GM19438 (cell line): Measurements from ENCODE around the gene HRAS.

Experiments
- ATAC-seq: cut with Tn5 transposase; IDR thresholded peaks from one replicate; pipeline ENCODE4 v1.9.1; 2021; ENCODE audit warnings: low read depth; ENCODE audit not compliant: unreplicated experiment

HRAS gene

DNA sequence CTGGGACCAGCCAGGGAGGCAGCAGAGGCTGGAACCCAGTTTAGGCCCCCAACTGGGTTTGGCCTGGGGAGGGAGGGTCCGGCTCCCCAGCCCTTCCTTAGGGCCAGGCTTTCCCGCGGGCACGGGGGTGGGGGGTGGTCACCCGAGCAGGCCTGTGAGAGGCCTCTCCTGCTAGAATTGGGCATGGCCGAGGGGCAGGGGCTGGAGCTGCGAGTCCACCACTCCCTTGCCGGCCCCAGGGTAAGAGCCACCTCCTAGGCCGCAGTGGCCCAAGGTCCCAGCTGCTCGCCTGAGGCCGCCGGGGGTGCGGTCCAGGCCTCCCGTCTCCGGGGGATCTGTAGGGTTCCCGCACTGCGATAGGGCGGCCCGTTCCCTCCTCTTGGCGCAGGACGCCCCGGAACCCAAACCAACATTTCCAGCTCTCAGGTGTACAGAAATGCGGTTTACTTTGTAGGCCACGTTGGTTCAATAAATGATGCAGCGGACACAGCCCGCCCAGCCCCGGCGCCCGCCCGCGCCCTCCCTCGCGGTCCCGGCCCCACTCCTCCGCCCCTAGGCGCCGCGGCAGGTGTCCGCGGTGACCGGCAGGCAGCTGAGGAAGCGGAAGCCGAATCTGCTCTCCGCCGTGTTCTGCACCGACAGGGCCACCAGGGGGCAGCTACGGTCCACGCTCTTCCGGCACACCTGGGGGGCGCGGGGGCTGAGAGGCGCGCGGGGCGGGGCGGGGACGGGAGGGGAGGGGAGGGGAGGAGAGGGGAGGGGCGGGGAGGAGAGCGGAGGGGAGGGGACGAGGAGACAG, 19.3 kb upstream of the HRAS start:
- no peak for ATAC-seq

DNA sequence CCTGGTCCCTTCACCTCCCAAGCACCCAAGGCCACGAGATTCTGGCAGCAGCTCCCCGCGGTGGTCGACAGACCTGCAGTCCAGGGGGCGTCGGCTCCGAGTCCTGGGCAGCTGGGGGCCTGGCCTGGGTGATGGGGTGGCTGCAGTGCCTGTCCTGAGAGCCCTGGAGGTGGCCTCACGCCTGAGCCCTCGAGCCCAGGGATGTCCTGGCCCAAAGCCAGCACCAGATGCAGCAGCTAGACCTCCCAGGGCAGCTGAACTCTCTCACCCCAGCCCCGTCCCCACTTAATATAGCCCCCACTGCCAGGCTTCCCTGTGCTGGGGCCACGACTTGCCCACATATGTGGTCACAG, 18.6 kb upstream of the HRAS start:
- no peak for ATAC-seq

DNA sequence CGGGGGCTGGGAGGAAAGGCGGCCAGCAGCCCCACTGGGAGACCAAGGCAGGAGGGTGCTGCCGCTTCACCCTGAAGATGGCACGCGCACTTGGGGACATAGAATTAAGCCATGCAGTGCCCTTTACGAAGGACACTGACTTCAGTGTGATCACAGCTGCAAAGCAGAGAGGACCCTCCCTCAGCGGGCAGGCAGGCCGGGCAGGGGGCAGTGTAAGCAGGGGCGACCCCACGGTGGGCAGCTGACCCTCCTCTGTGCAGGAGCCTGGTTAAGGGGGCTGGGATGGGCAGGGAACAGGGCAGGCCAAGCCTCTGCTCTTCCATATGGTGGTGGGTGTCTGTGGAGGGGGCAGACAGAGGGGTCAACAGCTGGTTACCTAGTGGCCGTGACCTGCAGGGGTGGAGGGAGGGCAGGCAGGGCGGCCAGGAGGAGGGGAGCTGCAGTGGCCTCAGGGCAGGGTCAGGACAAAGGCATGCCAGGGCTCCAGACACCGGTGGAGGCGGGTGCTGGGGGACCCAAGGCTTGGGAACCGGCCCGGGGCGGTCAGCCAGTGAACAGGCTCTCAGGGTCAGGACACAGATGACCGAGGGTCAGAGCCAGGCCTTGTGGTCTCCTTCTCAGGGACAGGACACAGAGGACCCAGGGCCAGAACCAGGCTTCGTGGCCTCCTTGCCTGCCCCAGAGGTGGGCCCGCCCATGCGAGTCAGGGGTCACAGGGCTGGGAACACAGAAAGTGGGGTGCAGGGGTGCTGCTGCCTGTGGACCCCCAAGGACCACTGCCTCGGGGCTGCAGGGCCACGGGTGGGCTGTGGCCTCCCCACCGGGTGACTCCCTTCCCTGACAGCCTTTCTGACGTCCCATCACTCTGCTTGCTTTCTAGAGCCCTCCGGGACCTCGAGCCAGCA, 18.0 kb upstream of the HRAS start:
- ATAC-seq: no peak

DNA sequence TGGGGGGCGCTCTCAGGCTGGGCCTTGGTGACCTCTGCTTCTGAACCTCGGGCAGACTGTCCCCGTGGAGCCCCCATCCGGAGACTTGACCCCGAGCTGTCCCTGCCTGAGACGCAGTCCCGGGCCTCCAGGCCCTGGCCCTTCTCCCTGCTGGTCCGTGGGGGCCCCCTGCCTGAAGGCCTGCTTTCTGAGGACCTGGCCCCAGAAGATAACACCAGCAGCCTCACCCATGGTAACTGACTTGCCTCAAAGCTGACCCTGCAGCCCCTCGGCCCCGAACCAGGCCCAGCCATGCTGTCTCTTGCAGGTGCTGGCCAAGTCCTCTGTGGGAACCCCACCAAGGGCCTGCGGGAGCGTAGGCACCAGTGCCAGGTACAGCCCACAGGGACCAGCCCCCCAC, 16.2 kb upstream of the HRAS start:
- no peak for ATAC-seq

DNA sequence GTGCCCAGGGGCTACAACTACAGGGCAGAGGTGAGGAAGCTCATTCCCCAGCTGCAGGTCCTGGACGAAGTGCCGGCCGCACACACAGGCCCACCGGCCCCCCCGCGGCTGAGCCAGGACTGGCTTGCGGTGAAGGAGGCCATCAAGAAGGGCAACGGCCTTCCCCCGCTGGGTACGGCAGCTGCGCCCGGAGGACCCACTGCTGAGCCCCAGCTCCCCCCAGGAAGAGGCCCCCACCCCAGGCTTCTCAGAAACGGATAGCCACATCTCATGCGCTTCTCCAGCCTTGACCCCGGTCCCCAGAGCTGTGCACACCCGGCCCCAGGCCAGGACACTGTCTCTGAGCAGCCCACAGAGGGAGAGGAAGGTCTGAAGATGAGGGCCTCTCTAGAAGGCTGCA, 15.8 kb upstream of the HRAS start:
- ATAC-seq: no peak

DNA sequence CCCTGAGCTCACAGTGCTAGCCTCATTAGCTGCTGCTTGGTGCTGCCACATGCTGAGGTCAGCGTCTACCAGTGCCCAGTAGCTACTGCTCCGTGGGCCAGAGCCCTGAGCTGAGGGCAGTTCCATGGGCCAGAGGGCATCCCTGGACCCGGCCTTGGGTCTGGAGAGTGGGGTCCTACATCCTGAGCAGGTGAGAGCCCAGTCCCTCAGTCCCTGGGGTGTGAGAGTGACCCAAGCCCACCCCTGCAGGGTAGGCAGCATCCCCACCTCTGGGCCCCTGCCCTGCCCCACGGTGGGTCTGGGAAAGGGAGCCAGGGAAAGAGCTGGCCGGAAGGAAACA, 15.3 kb upstream of the HRAS start:
- ATAC-seq: no peak

DNA sequence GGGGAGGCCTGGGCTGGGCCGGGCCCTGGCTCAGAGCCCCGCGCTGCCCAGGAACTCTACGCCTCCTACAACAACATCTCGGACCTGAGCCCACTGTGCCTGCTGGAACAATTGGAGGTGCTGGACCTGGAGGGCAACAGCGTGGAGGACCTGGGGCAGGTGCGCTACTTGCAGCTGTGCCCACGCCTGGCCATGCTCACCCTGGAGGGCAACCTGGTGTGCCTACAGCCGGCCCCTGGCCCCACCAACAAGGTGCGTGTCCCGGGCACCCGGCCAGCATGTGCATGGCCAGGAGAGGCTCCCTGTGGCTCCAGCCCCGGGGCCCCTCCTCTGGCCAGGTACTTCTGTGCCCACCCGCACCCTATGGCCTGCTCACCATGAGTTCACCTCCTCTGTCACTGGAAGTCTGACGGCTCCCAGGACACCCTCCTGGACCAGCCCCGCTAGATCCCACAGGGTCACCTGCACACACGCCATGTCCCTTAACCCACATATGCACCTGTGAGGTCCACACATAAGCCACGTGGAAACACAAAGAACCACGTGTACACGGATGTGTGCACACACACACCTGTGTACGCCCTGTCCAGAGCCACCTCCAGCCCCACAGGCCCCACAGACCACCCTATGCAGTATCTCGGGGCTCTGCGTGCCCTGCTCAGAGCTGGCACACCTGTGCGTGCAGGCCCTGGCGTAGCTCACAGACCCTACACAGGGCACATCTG, 14.8 kb upstream of the HRAS start:
- ATAC-seq: no peak

DNA sequence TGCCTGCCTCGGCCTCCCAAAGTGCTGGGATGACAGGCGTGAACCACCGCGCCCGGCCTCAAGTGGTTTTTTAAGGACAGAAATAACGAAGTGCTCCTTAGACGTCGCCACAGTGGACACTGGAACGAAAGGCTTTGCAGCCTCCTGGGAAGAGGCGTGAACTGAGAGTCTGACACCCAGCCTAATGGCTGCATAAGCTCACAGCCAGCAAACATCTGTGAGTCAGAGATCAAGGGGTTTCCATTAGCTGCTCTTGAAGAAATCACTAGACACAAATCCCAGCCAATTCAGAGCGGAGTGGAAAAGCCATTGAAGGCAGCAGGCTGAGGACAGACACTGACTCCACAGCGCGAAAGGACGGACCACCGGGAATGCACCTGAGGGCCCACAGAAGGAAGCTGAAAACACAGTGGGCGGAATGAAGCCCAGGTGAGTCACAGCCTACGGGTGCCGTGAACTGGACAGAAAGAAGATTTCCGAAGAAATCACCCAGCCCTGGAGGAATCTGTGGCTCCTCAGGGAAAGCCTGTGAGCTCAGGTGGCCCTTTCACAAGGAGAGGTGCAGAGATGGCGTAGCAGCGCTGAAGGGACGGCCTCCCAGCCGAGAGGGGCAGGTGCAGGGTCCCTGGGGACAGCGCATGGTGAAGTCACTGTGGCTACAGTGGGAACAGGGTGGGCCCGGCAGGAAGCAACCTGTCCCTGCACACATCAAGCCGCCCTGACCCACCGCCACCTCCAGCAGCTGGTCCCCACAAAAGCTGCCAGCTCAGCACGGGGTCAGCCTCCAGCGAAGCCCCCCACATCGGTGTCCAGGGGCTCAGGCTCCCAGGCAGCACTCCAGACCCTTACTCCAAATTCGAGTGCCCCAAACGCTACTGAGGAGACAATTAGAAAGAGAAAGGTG, 13.6 kb upstream of the HRAS start:
- no peak for ATAC-seq

DNA sequence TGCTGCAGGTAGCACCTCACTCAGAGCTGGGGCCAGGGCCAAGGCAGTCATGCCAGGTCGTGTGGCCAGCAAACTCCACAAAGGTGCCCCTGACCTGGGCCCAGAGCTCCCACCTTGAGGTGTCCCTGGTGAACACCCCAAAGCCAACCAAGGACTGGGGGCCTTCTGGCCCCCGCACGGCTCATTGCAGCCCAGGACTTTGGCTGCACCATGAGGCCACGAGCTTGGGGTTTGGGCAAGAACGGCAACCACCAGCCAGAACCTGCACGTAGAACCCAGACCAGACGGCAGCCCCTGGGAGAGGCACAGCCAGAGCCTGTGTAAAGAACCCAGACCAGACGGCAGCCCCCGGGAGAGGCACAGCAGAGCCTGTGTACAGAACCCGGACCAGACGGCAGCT, 9.8 kb upstream of the HRAS start:
- ATAC-seq: no peak

DNA sequence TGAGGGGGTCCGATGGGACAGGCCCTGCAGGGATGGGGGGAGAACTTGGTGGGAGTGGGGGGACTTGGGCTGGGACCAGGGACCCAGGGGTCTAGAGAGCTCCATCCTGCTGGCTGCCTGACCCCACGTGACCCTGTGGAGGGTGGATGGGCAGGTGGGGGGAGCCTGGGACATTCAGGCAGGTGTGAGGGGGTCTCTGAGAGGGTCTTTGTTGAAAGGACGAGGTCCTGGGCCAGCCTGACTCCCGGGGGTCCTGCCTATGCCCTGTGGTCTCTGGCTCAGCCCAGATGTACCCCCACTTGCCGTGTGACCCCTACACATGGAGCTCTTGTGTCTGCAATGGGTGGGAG, 9.4 kb upstream of the HRAS start:
- ATAC-seq: no peak

DNA sequence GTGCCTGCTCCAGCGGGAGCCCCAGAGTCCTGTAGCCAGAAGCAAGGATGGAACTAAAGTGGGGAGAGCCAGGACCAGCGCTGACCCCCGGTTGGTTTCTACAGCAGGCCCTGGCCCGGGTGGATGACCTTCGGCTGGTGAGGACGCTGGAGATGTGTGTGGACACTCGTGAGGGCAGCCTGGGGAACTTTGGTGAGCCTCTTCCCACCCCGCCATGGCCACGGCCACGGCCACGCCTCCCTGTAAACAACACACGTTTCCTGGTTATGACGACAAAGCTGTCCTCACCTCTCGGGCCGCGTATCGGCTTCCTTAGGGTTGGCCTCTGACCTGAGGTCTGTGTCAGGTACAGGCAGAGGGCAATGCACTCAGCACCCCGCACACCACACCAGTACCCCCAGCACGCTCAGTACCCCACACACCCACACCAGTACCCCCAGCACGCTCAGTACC, 6.1 kb upstream of the HRAS start:
- no peak for ATAC-seq

DNA sequence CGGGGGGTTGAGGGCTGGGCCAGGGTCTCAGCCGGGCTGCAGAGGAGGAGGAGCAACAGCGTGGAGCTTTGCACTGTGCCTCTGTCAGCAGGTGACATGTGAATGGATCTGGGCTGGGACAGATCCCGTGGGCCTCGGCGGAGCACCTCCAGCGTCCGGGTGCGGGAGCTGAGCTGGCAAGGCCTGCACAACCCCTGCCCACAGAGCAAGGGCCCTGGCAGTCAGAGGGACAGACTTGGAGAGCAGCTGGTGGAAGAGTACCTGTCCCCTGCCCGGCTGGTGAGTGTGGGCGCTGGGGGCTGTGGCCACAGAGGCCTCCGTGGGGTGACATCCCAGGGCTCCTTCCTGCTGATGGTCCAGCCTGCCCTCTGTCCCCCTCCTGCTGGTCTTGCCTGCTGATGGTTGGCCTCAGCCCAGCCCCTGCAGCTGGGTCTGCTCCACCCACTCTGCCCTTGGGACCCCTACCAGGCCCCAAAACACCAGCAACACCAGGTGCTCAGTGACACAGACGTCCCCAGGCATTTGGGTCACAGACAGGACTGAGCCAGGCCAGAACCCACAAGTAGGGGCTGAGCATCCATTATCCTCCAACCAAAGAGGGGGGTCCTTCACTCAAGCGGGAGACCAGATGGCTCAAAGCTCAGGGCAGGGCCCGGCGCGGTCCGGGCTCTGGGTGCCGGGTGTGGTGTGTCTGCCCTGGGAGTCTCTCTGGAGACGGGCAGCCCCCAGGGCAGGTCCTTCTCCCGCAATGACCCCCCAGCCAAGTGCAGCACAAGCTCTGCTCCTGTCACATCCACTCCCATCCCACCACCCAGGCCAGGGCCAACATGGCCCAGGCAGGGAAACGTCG, 5.4 kb upstream of the HRAS start:
- no peak for ATAC-seq

DNA sequence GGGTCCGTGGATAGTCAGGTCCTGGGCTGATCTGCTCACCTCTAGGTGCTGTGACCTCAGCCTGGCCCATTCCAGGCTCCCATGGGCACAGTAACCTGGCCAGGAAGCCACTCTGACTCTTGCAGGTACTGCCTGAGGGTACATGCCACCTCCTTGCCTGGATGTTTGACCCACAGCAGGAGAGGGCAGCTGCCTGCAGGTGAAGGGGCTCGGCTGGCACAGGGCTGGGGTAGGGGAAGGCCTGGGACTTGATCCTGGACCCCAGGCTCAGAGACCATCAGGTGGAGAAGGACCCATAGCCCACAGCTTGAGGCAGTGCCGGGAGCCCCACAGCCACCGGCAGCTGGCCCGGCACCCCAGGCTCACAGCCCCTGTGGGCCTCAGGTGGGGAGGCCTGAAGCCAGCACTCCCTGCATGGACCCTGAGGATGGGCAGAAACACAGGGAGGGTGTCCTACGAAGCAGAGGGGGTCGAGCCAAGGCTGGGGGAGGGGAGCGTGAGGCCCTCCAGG, 4.7 kb upstream of the HRAS start:
- ATAC-seq: no peak

DNA sequence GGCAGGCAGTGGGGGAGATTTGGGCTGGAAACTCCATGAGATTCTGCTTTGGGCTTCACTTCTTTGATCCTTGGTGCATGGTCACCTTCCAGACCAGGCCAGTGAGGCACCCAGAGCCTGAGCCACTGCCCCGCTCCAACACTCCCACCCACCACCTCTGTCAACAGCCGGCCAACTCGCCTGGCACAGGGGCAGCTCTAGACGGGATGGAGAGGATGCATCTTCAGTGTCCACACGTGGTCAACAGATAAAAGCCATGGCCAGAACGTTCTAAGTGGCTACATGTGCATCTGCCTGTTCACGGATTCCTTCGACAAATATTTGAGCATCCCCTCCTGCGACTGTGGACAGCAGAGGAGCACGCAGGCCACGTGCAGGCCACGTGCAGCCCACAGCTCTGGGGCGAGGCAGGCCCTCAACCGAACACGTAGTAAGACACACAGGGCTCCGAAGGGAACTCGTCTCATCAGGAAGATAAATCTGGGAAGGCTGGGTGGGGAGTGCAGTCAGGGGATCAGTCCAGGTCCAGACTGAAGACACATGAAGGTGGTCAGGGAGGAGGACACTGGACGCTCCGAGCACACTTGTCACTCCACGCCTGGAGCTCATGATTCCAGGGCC, 3.2 kb upstream of the HRAS start:
- no peak for ATAC-seq

DNA sequence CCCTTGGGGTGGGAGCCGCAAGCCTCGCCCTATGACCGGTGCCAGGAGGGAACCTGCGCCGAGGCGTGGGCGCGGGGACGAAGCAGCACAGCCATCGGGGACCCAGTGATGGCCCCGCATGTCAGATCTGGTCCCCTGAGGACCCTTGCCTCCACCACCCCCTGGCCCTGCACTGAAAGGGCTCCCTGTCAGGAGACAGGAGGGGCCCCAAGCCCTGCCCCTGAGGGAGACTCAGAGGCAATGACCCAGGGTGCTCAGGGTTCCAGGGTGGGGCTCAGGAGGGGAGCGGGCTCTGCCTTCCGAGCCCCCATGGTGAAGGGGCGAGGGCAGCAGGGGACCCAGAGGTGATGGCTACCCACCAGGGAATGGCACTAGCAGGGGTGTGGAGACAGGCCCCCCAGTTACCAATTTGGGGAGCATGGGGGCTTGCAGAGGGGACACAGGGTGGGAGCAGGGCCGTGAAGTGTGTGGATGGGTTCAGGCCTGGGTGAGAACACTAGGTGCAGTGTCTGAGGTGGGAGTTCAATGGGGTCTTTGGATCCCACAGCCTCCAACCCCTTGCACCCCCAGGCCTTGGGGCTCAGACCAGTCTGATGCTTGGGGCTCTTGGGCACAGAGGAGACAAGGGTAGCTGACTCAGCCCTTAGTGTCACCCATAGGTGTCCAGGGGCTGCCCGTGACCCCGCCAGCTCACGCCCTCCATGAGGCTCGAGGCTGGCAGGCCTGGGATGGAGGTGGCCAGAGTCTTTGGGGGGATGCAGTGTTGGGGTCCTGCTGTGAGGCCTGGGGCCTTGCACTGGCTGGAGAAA, 2.5 kb upstream of the HRAS start:
- ATAC-seq: no peak

DNA sequence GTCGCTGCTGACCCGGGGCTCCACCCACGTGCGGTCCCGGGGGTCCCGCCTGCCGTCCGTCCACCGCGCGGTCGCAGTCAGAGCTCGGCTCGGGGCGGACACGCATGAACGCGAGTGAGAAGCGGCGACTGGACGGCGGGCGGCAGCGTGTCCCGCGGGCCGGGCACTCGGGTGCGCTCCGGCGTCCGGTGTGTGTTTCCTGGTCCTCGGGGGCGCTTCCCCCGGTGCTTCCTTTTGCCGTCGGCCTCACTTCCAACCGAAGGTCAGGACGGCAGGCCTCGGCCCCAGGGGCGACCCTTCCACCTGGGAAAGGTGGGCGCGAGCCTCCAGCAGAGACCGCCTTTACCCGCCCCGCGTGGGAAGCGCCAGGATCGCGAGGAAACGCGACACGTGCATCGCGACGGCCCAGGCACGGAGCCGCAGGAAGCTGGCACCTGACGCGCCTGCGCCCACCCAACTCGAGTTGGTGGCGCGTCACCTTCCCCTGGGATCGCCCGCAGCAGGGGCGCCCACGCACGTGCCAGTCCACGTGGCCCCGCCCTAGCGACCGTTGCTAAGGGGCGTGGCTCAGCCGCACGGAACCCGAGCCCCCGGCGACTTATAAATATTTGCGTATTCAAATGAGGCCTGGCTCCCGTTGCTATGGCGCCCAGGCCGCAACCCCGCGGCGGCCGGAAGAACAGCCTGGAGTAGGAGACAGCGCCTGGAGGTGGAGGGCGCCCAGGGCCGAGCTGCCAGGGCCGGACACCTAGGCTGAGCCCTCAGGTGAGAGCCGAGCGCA, 1.7 kb upstream of the HRAS start, which contains the start of gene LRRC56:
Gene LRRC56, plus strand, starts transcription at position 687 of the 781 bp plus-strand sequence. CDS start 3,158 bp downstream, outside the sequence.
- peak; percentile 57 for ATAC-seq

DNA sequence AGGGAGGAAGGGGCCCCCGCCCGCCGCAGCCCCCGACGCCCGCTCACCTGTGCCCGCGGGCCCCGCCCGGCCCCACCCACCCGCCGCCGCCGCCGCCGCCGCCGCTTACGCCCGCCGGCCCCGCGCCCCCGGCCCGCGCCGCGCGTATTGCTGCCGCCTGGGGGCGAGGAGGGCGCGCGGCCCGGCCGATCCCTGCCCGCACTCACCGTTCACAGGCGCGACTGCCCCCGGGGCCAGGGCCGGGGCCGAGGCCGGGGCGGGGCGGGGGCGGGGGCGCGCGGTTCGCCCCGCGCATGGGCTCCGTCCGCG, 212 bp downstream of the HRAS start:
- peak; percentile 7 for ATAC-seq
